ENCODE measurements around the gene CASZ1.

DNA sequence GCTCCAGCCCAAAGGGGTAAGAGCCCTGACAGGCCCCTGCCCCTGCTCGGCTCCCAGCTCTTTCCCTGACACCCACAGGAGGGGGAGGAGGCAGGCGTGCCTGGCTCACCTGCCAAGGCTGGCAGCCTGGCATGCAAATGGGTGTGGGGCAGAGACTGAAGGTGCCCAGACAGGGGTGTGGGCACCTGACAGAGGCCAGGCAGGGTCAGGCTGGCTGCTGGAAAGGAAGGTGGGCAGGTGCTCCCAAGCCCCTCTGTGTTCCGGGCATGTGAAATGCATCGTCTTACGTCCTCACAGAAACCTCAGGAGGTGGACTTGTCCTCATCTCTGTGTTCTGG is 19.4 kb upstream of the CASZ1 start:
- no peak for TF ChIP-seq ZNF274 (IDR thresholded peaks at IDR 0.05; ENCODE audit: low read depth, low read length)
- no peak for TF ChIP-seq SUZ12 (IDR thresholded peaks at IDR 0.05; ENCODE audit: extremely low read depth, insufficient read depth, insufficient read length)
